ENCODE data around the gene PHAF1.

PHAF1 gene

DNA sequence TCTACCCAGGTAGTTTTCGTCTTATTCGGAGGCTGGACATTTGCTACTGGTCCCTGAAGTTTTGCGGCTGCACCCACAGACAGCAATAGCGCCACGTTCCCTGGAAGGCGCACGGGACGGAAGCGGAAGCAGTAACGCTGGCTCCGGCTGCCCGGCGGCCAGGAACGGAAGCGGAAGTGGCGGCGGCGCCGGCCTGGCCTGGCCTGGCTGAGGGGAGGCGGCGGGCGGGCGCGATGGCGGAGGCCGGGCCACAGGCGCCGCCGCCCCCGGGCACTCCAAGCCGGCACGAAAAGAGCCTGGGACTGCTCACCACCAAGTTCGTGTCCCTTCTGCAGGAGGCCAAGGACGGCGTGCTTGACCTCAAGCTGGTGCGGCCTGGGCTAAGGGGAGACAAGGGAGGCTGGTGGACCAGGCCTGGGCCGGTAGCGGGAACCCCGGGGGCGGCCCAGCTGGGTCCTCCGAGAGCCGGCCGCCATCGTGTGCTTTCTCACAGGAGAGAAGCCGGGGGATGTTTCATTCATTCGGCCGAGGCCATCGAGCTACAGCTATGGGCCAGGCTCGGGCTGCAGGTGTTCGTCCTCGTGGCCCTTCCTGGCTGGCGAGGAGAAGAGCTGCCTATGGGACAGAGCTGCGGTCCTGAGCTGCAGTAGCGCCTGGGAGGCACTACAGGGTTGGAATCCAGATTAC is 82.4 kb downstream of the PHAF1 start, which contains the start of gene E2F4:
Gene E2F4, plus strand, starts transcription at position 161 of the 687 bp plus-strand sequence. Its CDS starts 73 bp downstream, at position 234.
- Histone ChIP-seq H3K14ac (ENCODE audit: low read length in 2 of 2) (peak within 1 kb of the TSS in 1 of 2 experiments; percentile 89), H3K79me1 (replicated peaks; ENCODE audit: low read length, poor library complexity, severe bottlenecking) (peaks cover 24% of the 10 kb centered on the region), H3K9me3 (ENCODE audit: control insufficient read depth, low read length) (no peaks in the 10 kb centered on the region), H3K9ac (ENCODE audit: low read length) (peak within 1 kb of the TSS; percentile 98), H3K27me3 (ENCODE audit: control insufficient read depth in 1 of 2, insufficient read depth in 1 of 2, low read length in 2 of 2) (no peaks in the 10 kb centered on the region), H2BK15ac (ENCODE audit: low read depth, poor library complexity, severe bottlenecking) (no peak within 1 kb of the TSS), H3K23ac (ENCODE audit: low read length in 2 of 2) (no peak within 1 kb of the TSS), H4K91ac (ENCODE audit: low read length) (peak within 1 kb of the TSS; percentile 1), H2AK5ac (ENCODE audit: low read length, severe bottlenecking) (no peak within 1 kb of the TSS), H3K27ac (ENCODE audit: low read length, poor library complexity, severe bottlenecking) (no peak within 1 kb of the TSS), H4K8ac (ENCODE audit: low read length) (peak within 1 kb of the TSS; percentile 97), H3K4me2 (ENCODE audit: low read length, poor library complexity, severe bottlenecking) (peak within 1 kb of the TSS; percentile 81), H3K4ac (ENCODE audit: low read depth in 1 of 2, low read length in 2 of 2) (peak within 1 kb of the TSS; percentile 62 to 88), H3K4me1 (ENCODE audit: control insufficient read depth, insufficient read depth, low read depth, low read length) (peaks cover 26% of the 10 kb centered on the region), H2BK120ac (ENCODE audit: low read depth, low read length) (no peak within 1 kb of the TSS), H3K36me3 (ENCODE audit: control insufficient read depth in 1 of 2, insufficient read depth in 2 of 2, low read depth in 1 of 2, low read length in 2 of 2) (peaks cover 40% of the 10 kb centered on the region in 2 experiments), H2BK5ac (ENCODE audit: low read depth, low read length, poor library complexity, severe bottlenecking) (no peak within 1 kb of the TSS), H3K18ac (ENCODE audit: low read depth in 1 of 2, low read length in 2 of 2) (peak within 1 kb of the TSS; percentile 89 to 95), H2BK12ac (ENCODE audit: low read length in 2 of 2) (no peak within 1 kb of the TSS), H2AFZ (ENCODE audit: low read depth, low read length) (peak within 1 kb of the TSS; percentile 81), H3K4me3 (ENCODE audit: insufficient read depth in 1 of 2, low read depth in 1 of 2, low read length in 2 of 2) (peak within 1 kb of the TSS; percentile 97 to 99)
- DNase-seq: peak; percentile 93
- WGBS: under 1% methylated on average over 54 of the region's 54 CpGs

DNA sequence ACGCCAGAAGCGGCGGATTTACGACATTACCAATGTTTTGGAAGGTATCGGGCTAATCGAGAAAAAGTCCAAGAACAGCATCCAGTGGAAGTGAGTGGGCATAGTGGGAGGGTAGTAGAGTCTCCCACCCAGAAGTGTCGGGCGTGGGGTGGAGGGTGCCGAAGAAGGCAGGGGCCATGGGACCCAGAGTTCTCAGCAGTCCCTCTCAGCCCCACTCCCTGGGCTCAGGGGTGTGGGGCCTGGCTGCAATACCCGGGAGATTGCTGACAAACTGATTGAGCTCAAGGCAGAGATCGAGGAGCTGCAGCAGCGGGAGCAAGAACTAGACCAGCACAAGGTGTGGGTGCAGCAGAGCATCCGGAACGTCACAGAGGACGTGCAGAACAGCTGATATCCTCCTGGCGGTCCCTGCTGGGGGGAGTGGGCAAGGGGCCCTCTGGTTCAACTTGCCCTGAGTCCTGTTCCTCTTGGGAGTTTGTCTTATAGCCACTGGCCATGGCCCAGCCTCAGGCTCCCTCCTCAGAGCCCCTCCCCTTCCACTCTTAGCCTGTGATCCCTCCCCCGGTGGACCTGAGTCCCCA is 83.1 kb downstream of the PHAF1 start:
- H2BK120ac ChIP-seq (ENCODE audit: low read depth, low read length): no peak overlapping the region
- no peak overlapping the region for H2BK12ac ChIP-seq (ENCODE audit: low read length in 2 of 2)
- H3K9ac ChIP-seq (ENCODE audit: low read length): peak overlapping the region; percentile 98
- H4K8ac ChIP-seq (ENCODE audit: low read length): peak overlapping the region; percentile 97
- H3K4me2 ChIP-seq (ENCODE audit: low read length, poor library complexity, severe bottlenecking): peak overlapping the region; percentile 81
- H2BK15ac ChIP-seq (ENCODE audit: low read depth, poor library complexity, severe bottlenecking): no peak overlapping the region
- H3K4ac ChIP-seq (ENCODE audit: low read depth in 1 of 2, low read length in 2 of 2): peak overlapping the region; percentile 30 to 62
- no peak overlapping the region for H3K23ac ChIP-seq (ENCODE audit: low read length in 2 of 2)
- peaks cover 29% of the 10 kb centered on the region for H3K4me1 ChIP-seq (ENCODE audit: control insufficient read depth, insufficient read depth, low read depth, low read length)
- no peak overlapping the region for H2AK5ac ChIP-seq (ENCODE audit: low read length, severe bottlenecking)
- no peak for DNase-seq
- peaks cover 47% of the 10 kb centered on the region in 2 experiments for H3K36me3 ChIP-seq (ENCODE audit: control insufficient read depth in 1 of 2, insufficient read depth in 2 of 2, low read depth in 1 of 2, low read length in 2 of 2)
- H3K14ac ChIP-seq (ENCODE audit: low read length in 2 of 2): peak overlapping the region in 1 of 2 experiments; percentile 63
- WGBS: 42% methylated on average over 17 of the region's 17 CpGs
- no peaks in the 10 kb centered on the region for H3K27me3 ChIP-seq (ENCODE audit: control insufficient read depth in 1 of 2, insufficient read depth in 1 of 2, low read length in 2 of 2)
- H2BK5ac ChIP-seq (ENCODE audit: low read depth, low read length, poor library complexity, severe bottlenecking): no peak overlapping the region
- H3K27ac ChIP-seq (ENCODE audit: low read length, poor library complexity, severe bottlenecking): no peak overlapping the region
- H3K4me3 ChIP-seq (ENCODE audit: insufficient read depth in 1 of 2, low read depth in 1 of 2, low read length in 2 of 2): peak overlapping the region; percentile 97 to 99
- peak overlapping the region in 1 of 2 experiments; percentile 61 for H3K18ac ChIP-seq (ENCODE audit: low read depth in 1 of 2, low read length in 2 of 2)
- H3K79me1 ChIP-seq (replicated peaks; ENCODE audit: low read length, poor library complexity, severe bottlenecking): peaks cover 27% of the 10 kb centered on the region
- no peaks in the 10 kb centered on the region for H3K9me3 ChIP-seq (ENCODE audit: control insufficient read depth, low read length)
- H4K91ac ChIP-seq (ENCODE audit: low read length): no peak overlapping the region
- no peak overlapping the region for H2AFZ ChIP-seq (ENCODE audit: low read depth, low read length)

DNA sequence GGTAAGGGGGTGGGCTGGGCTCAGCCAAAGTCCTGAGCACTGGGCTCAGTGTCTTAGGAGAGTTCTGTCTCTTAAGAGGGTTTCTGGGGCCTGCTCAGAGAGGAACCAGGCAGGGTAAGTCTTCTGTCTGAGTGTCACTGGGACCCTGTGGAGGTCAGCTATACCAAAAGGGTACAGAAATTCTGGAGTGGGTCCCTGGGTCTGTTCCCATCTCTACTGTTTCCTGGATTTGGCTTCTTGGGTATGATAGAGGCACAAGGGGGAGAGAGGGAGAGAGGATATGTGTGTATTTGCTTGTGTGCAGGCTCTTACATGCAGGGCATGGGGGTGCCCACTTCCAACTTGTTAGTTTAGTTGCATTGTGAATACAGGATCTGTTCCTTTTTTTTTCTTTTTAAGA is 83.8 kb downstream of the PHAF1 start:
- no peak overlapping the region for H2AFZ ChIP-seq (ENCODE audit: low read depth, low read length)
- H4K91ac ChIP-seq (ENCODE audit: low read length): no peak overlapping the region
- no peak overlapping the region for H2BK120ac ChIP-seq (ENCODE audit: low read depth, low read length)
- no peak overlapping the region for H3K23ac ChIP-seq (ENCODE audit: low read length in 2 of 2)
- peak overlapping the region in 1 of 2 experiments; percentile 99 for H3K4me3 ChIP-seq (ENCODE audit: insufficient read depth in 1 of 2, low read depth in 1 of 2, low read length in 2 of 2)
- DNase-seq: no peak
- peaks cover 28% of the 10 kb centered on the region for H3K79me1 ChIP-seq (replicated peaks; ENCODE audit: low read length, poor library complexity, severe bottlenecking)
- H3K18ac ChIP-seq (ENCODE audit: low read depth in 1 of 2, low read length in 2 of 2): no peak overlapping the region
- H2BK5ac ChIP-seq (ENCODE audit: low read depth, low read length, poor library complexity, severe bottlenecking): no peak overlapping the region
- H3K4me1 ChIP-seq (ENCODE audit: control insufficient read depth, insufficient read depth, low read depth, low read length): peaks cover 33% of the 10 kb centered on the region
- peak overlapping the region; percentile 25 for H3K4me2 ChIP-seq (ENCODE audit: low read length, poor library complexity, severe bottlenecking)
- H3K27me3 ChIP-seq (ENCODE audit: control insufficient read depth in 1 of 2, insufficient read depth in 1 of 2, low read length in 2 of 2): no peaks in the 10 kb centered on the region
- no peaks in the 10 kb centered on the region for H3K9me3 ChIP-seq (ENCODE audit: control insufficient read depth, low read length)
- H3K27ac ChIP-seq (ENCODE audit: low read length, poor library complexity, severe bottlenecking): no peak overlapping the region
- H2BK15ac ChIP-seq (ENCODE audit: low read depth, poor library complexity, severe bottlenecking): no peak overlapping the region
- no peak overlapping the region for H3K14ac ChIP-seq (ENCODE audit: low read length in 2 of 2)
- peaks cover 54% of the 10 kb centered on the region in 2 experiments for H3K36me3 ChIP-seq (ENCODE audit: control insufficient read depth in 1 of 2, insufficient read depth in 2 of 2, low read depth in 1 of 2, low read length in 2 of 2)
- H3K9ac ChIP-seq (ENCODE audit: low read length): peak overlapping the region; percentile 98
- no peak overlapping the region for H3K4ac ChIP-seq (ENCODE audit: low read depth in 1 of 2, low read length in 2 of 2)
- no peak overlapping the region for H4K8ac ChIP-seq (ENCODE audit: low read length)
- H2BK12ac ChIP-seq (ENCODE audit: low read length in 2 of 2): peak overlapping the region in 1 of 2 experiments; percentile 22
- no peak overlapping the region for H2AK5ac ChIP-seq (ENCODE audit: low read length, severe bottlenecking)

DNA sequence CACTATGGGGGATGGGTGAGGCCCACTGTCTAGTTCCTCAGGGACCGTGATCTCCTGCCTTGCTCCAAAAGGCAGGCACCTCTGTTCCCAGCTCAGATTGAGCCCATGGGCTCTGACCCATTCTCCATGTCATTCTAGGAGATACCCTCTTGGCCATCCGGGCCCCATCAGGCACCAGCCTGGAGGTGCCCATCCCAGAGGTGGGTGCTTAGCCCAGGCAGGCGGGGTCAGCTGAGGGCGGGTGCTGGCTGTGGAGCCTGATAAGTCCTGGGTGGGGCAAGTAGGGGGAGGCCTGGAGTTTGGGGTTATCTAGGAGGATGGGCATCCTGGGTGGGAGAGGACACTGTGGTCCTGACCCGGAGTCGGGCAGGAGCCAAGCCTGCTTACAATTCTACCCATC is 84.5 kb downstream of the PHAF1 start:
- WGBS: 100% methylated on average over 4 of the region's 6 CpGs
- Histone ChIP-seq H3K4me3 (ENCODE audit: insufficient read depth in 1 of 2, low read depth in 1 of 2, low read length in 2 of 2) (peak overlapping the region in 1 of 2 experiments; percentile 99), H2BK15ac (ENCODE audit: low read depth, poor library complexity, severe bottlenecking) (no peak overlapping the region), H2BK120ac (ENCODE audit: low read depth, low read length) (no peak overlapping the region), H3K36me3 (ENCODE audit: control insufficient read depth in 1 of 2, insufficient read depth in 2 of 2, low read depth in 1 of 2, low read length in 2 of 2) (peaks cover 56 to 59% of the 10 kb centered on the region in 2 experiments), H3K27me3 (ENCODE audit: control insufficient read depth in 1 of 2, insufficient read depth in 1 of 2, low read length in 2 of 2) (no peaks in the 10 kb centered on the region), H3K9me3 (ENCODE audit: control insufficient read depth, low read length) (no peaks in the 10 kb centered on the region), H2BK5ac (ENCODE audit: low read depth, low read length, poor library complexity, severe bottlenecking) (no peak overlapping the region), H3K4ac (ENCODE audit: low read depth in 1 of 2, low read length in 2 of 2) (no peak overlapping the region), H3K4me1 (ENCODE audit: control insufficient read depth, insufficient read depth, low read depth, low read length) (peaks cover 36% of the 10 kb centered on the region), H3K27ac (ENCODE audit: low read length, poor library complexity, severe bottlenecking) (no peak overlapping the region), H2AFZ (ENCODE audit: low read depth, low read length) (no peak overlapping the region), H3K4me2 (ENCODE audit: low read length, poor library complexity, severe bottlenecking) (no peak overlapping the region), H4K91ac (ENCODE audit: low read length) (no peak overlapping the region), H3K23ac (ENCODE audit: low read length in 2 of 2) (no peak overlapping the region), H3K9ac (ENCODE audit: low read length) (peak overlapping the region; percentile 98), H3K79me1 (replicated peaks; ENCODE audit: low read length, poor library complexity, severe bottlenecking) (peaks cover 30% of the 10 kb centered on the region), H3K18ac (ENCODE audit: low read depth in 1 of 2, low read length in 2 of 2) (no peak overlapping the region), H2BK12ac (ENCODE audit: low read length in 2 of 2) (no peak overlapping the region), H3K14ac (ENCODE audit: low read length in 2 of 2) (no peak overlapping the region), H4K8ac (ENCODE audit: low read length) (no peak overlapping the region), H2AK5ac (ENCODE audit: low read length, severe bottlenecking) (no peak overlapping the region)
- DNase-seq: no peak
